ENCODE results near the gene OLAH. TPM values are rescaled to one million over a fixed set of nuclear protein-coding genes. Genes with fewer than 3 reads are reported as not detected.

The OLAH gene
- total RNA-seq, 1 experiment from 2014 or later = not detected

DNA sequence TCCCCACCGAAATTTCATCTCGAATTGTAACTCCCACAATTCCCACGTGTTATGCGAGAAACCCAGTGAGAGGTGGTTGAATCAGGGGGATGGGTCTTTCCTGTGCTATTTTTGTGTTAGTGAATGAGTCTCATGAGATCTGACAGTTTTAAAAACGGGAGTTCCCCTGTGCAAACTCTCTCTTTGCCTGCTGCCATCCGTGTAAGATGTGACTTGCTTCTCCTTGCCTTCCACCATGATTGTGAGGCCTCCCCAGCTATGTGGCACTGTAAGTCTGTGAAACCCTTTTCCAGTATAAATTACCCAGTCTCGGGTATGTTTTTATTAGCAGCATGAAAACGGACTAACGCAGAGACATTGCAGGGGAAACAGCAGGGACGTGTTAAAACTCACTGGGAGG is 5.3 kb upstream of the OLAH start:
- Histone ChIP-seq H3K9ac (ENCODE audit: low read length) (no peak overlapping the region), H3F3A (ENCODE audit: low read length, unreplicated experiment) (no peaks in the 10 kb centered on the region), H3K27me3 (ENCODE audit: low read length) (no peaks in the 10 kb centered on the region), H3K4me1 (ENCODE audit: insufficient read depth, low read length) (peaks cover 4% of the 10 kb centered on the region; the same call in 1 of the 2 replicates), H3K9me3 (ENCODE audit: low read length) (no peaks in the 10 kb centered on the region), H3K27ac (ENCODE audit: low read length) (no peak overlapping the region), H3K36me3 (ENCODE audit: low read depth, low read length) (no peaks in the 10 kb centered on the region), H4K20me1 (ENCODE audit: low read length) (no peaks in the 10 kb centered on the region), H3K4me2 (ENCODE audit: low read length) (no peak overlapping the region), H3K9me2 (replicated peaks; ENCODE audit: low read length) (no peaks in the 10 kb centered on the region), H3K79me2 (ENCODE audit: low read length) (no peaks in the 10 kb centered on the region), H3K4me3 (ENCODE audit: low read length) (no peak overlapping the region), H2AFZ (ENCODE audit: low read length) (no peak overlapping the region)
- intact Hi-C loops (cut with micrococcal nuclease) = no loop called here
- ATAC-seq = no peak
- POLR2A ChIA-PET (ENCODE audit: unreplicated experiment) = no interaction called here
- CTCF ChIA-PET = no interaction called here
- BruUV-seq (replicated peaks) = no TSS peak
- TF ChIP-seq EZH2 (IDR thresholded peaks at IDR 0.05; ENCODE audit: low read length, unreplicated experiment) (no peak), EZH2phosphoT487 (IDR thresholded peaks at IDR 0.05; ENCODE audit: borderline replicate concordance, low read length) (no peak)
- TF ChIP-seq, protein P1, sequence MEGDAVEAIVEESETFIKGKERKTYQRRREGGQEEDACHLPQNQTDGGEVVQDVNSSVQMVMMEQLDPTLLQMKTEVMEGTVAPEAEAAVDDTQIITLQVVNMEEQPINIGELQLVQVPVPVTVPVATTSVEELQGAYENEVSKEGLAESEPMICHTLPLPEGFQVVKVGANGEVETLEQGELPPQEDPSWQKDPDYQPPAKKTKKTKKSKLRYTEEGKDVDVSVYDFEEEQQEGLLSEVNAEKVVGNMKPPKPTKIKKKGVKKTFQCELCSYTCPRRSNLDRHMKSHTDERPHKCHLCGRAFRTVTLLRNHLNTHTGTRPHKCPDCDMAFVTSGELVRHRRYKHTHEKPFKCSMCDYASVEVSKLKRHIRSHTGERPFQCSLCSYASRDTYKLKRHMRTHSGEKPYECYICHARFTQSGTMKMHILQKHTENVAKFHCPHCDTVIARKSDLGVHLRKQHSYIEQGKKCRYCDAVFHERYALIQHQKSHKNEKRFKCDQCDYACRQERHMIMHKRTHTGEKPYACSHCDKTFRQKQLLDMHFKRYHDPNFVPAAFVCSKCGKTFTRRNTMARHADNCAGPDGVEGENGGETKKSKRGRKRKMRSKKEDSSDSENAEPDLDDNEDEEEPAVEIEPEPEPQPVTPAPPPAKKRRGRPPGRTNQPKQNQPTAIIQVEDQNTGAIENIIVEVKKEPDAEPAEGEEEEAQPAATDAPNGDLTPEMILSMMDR (conservative IDR thresholded peaks at IDR 0.05; ENCODE audit: low read depth, low read length) = no peak
- DNase-seq = no peak

GRCh38 chr10:15045380-15045779 is 1.6 kb downstream of the OLAH start:
- no peaks in the 10 kb centered on the region for H3F3A ChIP-seq (ENCODE audit: low read length, unreplicated experiment)
- H3K36me3 ChIP-seq (ENCODE audit: low read depth, low read length) = no peaks in the 10 kb centered on the region
- no peak for TF ChIP-seq EZH2phosphoT487 (IDR thresholded peaks at IDR 0.05; ENCODE audit: borderline replicate concordance, low read length)
- TF ChIP-seq, protein P1 (conservative IDR thresholded peaks at IDR 0.05; ENCODE audit: low read depth, low read length) = no peak
- no peak for TF ChIP-seq EZH2 (IDR thresholded peaks at IDR 0.05; ENCODE audit: low read length, unreplicated experiment)
- H3K4me1 ChIP-seq (ENCODE audit: insufficient read depth, low read length) = peaks cover 7% of the 10 kb centered on the region; the same call in 1 of the 2 replicates
- H3K79me2 ChIP-seq (ENCODE audit: low read length) = no peaks in the 10 kb centered on the region
- ChIA-PET CTCF (interaction anchor here (0.7 kb wide), 1 partner anchor 146 kb away, joined by 6 read pairs; no protein-coding TSS in a partner anchor), POLR2A (ENCODE audit: unreplicated experiment) (no interaction called here)
- no peaks in the 10 kb centered on the region for H3K9me3 ChIP-seq (ENCODE audit: low read length)
- intact Hi-C loops (cut with micrococcal nuclease) = no loop called here
- peak overlapping the region; percentile 14; the same call in 1 of the 2 replicates for H3K4me2 ChIP-seq (ENCODE audit: low read length)
- H3K4me3 ChIP-seq (ENCODE audit: low read length) = no peak overlapping the region
- H2AFZ ChIP-seq (ENCODE audit: low read length) = peak overlapping the region; percentile 53; the same call in 1 of the 2 replicates
- no peaks in the 10 kb centered on the region for H4K20me1 ChIP-seq (ENCODE audit: low read length)
- no peak for ATAC-seq
- H3K27me3 ChIP-seq (ENCODE audit: low read length) = no peaks in the 10 kb centered on the region
- no peak overlapping the region for H3K9ac ChIP-seq (ENCODE audit: low read length)
- no peaks in the 10 kb centered on the region for H3K9me2 ChIP-seq (replicated peaks; ENCODE audit: low read length)
- peak; percentile 30 for DNase-seq
- BruUV-seq (replicated peaks) = no TSS peak
- no peak overlapping the region for H3K27ac ChIP-seq (ENCODE audit: low read length)

DNA sequence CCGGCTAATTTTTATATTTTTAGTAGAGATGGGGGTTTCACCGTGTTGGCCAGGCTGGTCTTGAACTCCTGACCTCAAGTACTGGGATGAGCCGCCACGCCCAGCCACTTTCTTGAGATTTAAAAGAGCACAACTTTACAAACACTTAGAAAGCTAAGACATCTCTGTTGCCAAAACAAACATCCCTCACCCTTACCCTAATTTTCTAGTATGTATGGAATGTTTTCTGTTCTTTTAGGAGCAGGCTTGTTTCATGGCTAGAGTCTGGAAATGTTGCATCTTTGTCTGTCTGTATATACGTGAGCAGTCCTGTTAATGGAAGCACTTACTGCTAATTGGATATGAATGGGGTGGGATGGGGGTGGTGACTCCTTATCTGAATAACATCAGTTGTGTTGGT is 2.9 kb downstream of the OLAH start:
- H3K79me2 ChIP-seq (ENCODE audit: low read length) = no peaks in the 10 kb centered on the region

More for the DNA sequence above, 2.9 kb downstream of the OLAH start:
- H3K9me2 ChIP-seq (replicated peaks; ENCODE audit: low read length) = no peaks in the 10 kb centered on the region
- CTCF ChIA-PET = no interaction called here
- no peak overlapping the region for H3K9ac ChIP-seq (ENCODE audit: low read length)
- no peaks in the 10 kb centered on the region for H3K9me3 ChIP-seq (ENCODE audit: low read length)
- peaks cover 7% of the 10 kb centered on the region; the same call in 1 of the 2 replicates for H3K4me1 ChIP-seq (ENCODE audit: insufficient read depth, low read length)
- no peak overlapping the region for H3K4me3 ChIP-seq (ENCODE audit: low read length)
- no peak overlapping the region for H2AFZ ChIP-seq (ENCODE audit: low read length)
- no peaks in the 10 kb centered on the region for H3K36me3 ChIP-seq (ENCODE audit: low read depth, low read length)
- no peaks in the 10 kb centered on the region for H3F3A ChIP-seq (ENCODE audit: low read length, unreplicated experiment)
- no peak overlapping the region for H3K4me2 ChIP-seq (ENCODE audit: low read length)
- no peaks in the 10 kb centered on the region for H3K27me3 ChIP-seq (ENCODE audit: low read length)
- H4K20me1 ChIP-seq (ENCODE audit: low read length) = no peaks in the 10 kb centered on the region
- intact Hi-C loops (cut with micrococcal nuclease) = no loop called here
- no peak for ATAC-seq
- BruUV-seq (replicated peaks) = no TSS peak
- H3K27ac ChIP-seq (ENCODE audit: low read length) = no peak overlapping the region
- POLR2A ChIA-PET (ENCODE audit: unreplicated experiment) = no interaction called here
- DNase-seq = peak; percentile 30
- TF ChIP-seq EZH2 (IDR thresholded peaks at IDR 0.05; ENCODE audit: low read length, unreplicated experiment) (no peak), EZH2phosphoT487 (IDR thresholded peaks at IDR 0.05; ENCODE audit: borderline replicate concordance, low read length) (no peak)
- TF ChIP-seq, protein P1 (conservative IDR thresholded peaks at IDR 0.05; ENCODE audit: low read depth, low read length) = no peak

Data from PC-3 (cell line).